ENCODE results near the gene ZFC3H1.
"Not testable (repeated sequence)": the region's sequence is repeated elsewhere in the genome, so short reads cannot be mapped to it uniquely, and the experiment has no call there.

ZFC3H1 gene

DNA sequence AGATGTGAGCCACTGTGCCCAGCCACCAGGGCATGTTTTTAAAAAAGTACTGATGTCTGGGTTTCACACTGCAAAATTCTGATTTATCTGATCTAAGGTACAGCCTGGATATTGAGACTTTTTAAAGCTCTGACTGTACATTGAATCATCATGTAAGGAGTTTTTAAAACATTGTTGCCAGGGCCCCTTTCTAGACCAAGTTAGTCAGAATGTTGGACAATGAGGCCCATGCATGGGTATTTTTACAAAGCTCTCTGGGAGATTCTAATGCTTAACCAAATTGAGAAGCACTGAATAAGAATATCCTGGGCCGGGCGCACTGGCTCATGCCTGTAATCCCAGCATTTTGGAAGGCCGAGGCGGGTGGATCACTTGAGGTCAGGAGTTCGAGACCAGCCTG is 38.9 kb upstream of the ZFC3H1 start:
- no peak for TF ChIP-seq CTCF (conservative IDR thresholded peaks at IDR 0.05; ENCODE audit: low read depth, low read length)
- no peak overlapping the region for H3K4me3 ChIP-seq (ENCODE audit: low read length)
- DNase-seq (ENCODE audit: low read depth): no peak

DNA sequence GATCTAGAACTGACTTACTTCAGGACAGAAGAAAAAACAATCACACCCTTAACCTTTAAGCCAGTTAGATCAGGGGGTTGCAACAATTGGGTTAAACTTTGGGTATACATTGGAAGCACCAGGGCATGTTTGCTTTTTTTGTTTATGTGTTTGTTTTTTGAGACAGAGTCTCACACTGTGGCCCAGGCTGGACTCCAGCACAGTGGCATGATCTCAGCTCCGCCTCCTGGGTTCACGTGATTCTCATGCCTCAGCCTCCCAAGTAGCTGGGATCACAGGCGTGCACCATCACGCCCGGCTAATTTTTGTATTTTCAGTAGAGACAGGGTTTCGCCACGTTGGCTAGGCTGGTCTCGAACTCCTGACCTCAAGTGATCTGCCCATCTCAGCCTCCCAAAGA is 38.5 kb upstream of the ZFC3H1 start:
- not testable (repeated sequence) for H3K4me3 ChIP-seq (ENCODE audit: low read length); DNase-seq (ENCODE audit: low read depth)

GRCh38 chr12:71695782-71696181 is 32.1 kb upstream of the ZFC3H1 start:
- no peak for TF ChIP-seq CTCF (conservative IDR thresholded peaks at IDR 0.05; ENCODE audit: low read depth, low read length)

DNA sequence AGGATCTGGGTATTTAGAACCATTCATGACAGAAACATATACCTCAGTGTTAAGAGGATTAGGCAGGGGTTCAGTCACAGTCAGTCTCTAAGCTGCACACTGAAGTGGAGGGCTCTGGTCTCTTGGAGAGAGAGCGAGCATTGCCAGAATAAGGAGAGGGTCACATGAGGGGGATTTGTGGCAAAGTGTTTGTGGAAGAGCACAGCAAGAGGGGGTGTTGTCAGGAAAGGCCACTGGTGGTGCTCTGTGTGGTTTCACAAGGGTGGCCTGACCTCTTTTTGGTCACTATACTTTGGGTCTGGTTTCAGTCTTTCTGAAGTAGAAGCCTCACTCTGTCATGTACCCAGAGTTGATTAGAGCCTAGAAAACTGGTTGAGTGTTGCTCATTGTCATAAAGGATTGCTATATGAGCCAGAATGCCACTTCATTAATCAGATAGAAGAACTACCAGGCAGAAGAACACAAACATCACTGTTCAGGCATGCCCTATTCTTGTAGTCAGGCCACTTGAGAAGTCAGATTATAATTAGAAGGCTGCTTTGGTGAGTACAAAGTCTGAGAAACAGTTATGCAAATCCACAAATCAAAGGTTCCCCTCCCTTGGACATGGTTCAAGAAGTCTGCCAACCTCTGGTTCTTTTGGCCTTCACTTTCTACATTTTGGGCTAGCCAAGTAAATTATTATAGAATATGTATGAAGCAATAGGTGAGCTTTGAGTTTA is 30.6 kb upstream of the ZFC3H1 start:
- DNase-seq (ENCODE audit: low read depth): peak; percentile 80
- H3K4me3 ChIP-seq (ENCODE audit: low read length): no peak overlapping the region
- no peak for TF ChIP-seq CTCF (conservative IDR thresholded peaks at IDR 0.05; ENCODE audit: low read depth, low read length)

More at GRCh38 chr12:71695782-71696181, 32.1 kb upstream of the ZFC3H1 start:
- DNase-seq (ENCODE audit: low read depth): no peak
- no peak overlapping the region for H3K4me3 ChIP-seq (ENCODE audit: low read length)

- not testable (repeated sequence) for H3K4me3 ChIP-seq (ENCODE audit: low read length); DNase-seq (ENCODE audit: low read depth)
These were observed 30.0 kb upstream of the ZFC3H1 start for GRCh38 chr12:71693651-71694050.

DNA sequence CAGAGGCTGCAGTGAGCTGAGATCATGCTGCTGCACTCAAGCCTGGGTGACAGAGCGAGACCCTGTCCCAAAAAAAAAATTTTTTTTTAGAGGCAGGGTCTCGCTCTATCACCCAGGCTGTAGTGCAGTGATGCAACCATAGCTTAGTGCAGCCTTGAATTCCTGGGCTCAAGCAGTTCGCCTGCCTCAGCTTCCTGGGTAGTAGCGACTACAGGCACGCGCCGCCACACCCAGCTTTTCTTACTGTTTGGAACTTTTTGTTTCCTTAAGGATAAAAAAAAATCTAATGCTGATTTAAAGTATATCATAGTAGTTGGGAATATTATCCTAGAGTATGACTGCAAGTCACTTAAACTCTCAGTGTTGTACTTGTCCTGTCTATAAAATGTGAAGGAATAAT is 29.5 kb upstream of the ZFC3H1 start:
- H3K4me3 ChIP-seq (ENCODE audit: low read length): no peak overlapping the region
- DNase-seq (ENCODE audit: low read depth): no peak
- no peak for TF ChIP-seq CTCF (conservative IDR thresholded peaks at IDR 0.05; ENCODE audit: low read depth, low read length)

GRCh38 chr12:71691504-71692129 is 28.0 kb upstream of the ZFC3H1 start:
- TF ChIP-seq CTCF (conservative IDR thresholded peaks at IDR 0.05; ENCODE audit: low read depth, low read length): no peak
- H3K4me3 ChIP-seq (ENCODE audit: low read length): no peak overlapping the region

DNA sequence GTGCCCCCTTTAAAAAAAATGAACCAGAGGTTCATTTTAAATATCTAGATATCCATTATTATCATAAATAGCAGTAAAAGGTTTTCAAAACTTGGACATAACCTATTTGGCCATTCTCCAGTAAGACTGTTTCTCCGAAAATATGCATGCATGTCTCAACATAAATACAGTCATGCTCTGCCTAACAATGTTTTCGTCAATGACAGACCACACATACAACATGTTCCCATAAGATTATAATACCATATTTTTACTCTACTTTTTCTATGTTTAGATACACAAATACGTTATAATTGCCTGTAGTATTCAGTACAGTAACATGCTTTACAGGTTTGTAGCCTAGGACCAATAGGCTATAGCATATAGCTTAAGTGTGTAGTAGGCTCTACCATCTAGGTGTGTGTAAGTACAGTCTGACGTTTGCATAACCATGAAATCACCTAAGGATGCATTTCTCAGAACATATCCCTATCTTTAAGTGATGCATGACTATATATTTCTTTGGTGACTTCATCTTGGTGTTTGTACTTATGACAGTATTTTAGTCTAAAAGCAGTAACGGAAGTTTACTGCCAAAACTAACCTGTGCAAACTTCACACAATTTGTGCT is 25.4 kb upstream of the ZFC3H1 start:
- no peak for TF ChIP-seq CTCF (conservative IDR thresholded peaks at IDR 0.05; ENCODE audit: low read depth, low read length)
- H3K4me3 ChIP-seq (ENCODE audit: low read length): no peak overlapping the region
- DNase-seq (ENCODE audit: low read depth): no peak

More at GRCh38 chr12:71691504-71692129, 28.0 kb upstream of the ZFC3H1 start:
- peak; percentile 6 for DNase-seq (ENCODE audit: low read depth)

DNA sequence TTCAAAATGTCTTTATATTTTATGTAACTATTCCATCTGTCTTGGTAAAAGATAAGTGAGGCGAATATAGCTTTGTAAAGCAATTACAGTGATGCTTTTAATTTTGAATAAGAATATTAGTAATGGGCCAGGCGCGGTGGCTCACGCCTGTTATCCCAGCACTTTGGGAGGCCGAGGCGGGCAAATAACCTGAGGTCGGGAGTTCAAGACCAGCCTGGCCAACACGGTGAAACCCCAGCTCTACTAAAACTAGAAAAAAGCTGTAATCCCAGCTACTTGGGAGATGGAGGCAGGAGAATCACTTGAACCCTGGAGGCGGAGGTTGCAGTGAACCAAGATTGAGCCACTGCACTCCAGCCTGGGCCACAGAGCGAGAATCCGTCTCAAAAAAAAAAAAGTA is 23.5 kb upstream of the ZFC3H1 start:
- not testable (repeated sequence) for DNase-seq (ENCODE audit: low read depth)
- peak overlapping the region; percentile 82 for H3K4me3 ChIP-seq (ENCODE audit: low read length)
